ENCODE data around the gene CRTC3. TPM values are rescaled to one million over a fixed set of nuclear protein-coding genes. Genes with fewer than 3 reads are reported as not detected.

Gene CRTC3
- total and polyA plus RNA-seq, 2 experiments from 2014 or later, result 15.7 to 17.6 TPM

- 97% methylated on average over 24 of the region's 28 CpGs for WGBS (ENCODE audit: low lambda C conversion rate, missing lambda C conversion rate)
- Histone ChIP-seq H3K4me2 (no peak overlapping the region), H3K79me2 (no peaks in the 10 kb centered on the region), H3K27ac (no peak overlapping the region), H4K20me1 (ENCODE audit: insufficient read depth, poor library complexity, severe bottlenecking) (no peaks in the 10 kb centered on the region), H3K36me3 (replicated peaks; ENCODE audit: insufficient read depth, low read depth) (no peaks in the 10 kb centered on the region), H3K4me3 (no peak overlapping the region), H3K27me3 (no peaks in the 10 kb centered on the region), H3K9me2 (replicated peaks; ENCODE audit: insufficient read depth) (no peaks in the 10 kb centered on the region), H3K9me3 (ENCODE audit: low read depth) (no peaks in the 10 kb centered on the region), H2AFZ (no peak overlapping the region), H3K4me1 (ENCODE audit: insufficient read depth) (peaks cover 3% of the 10 kb centered on the region)
- no peak for DNase-seq (ENCODE audit: low spot score)
- no peak for TF ChIP-seq CTCF (IDR thresholded peaks at IDR 0.05; ENCODE audit: poor library complexity)
- TF ChIP-seq EZH2phosphoT487 (IDR thresholded peaks at IDR 0.05; ENCODE audit: low read depth, severe bottlenecking, unreplicated experiment), result no peak
- TF ChIP-seq EZH2 (IDR thresholded peaks at IDR 0.05; ENCODE audit: borderline replicate concordance), result no peak
Measured at GRCh38 chr15:90664650-90665287, 135.0 kb downstream of the CRTC3 start.

- TF ChIP-seq CTCF (IDR thresholded peaks at IDR 0.05; ENCODE audit: poor library complexity) (no peak), EZH2 (IDR thresholded peaks at IDR 0.05; ENCODE audit: borderline replicate concordance) (no peak), EZH2phosphoT487 (IDR thresholded peaks at IDR 0.05; ENCODE audit: low read depth, severe bottlenecking, unreplicated experiment) (no peak)
- Histone ChIP-seq H3K79me2 (no peaks in the 10 kb centered on the region), H2AFZ (no peak overlapping the region), H4K20me1 (ENCODE audit: insufficient read depth, poor library complexity, severe bottlenecking) (no peaks in the 10 kb centered on the region), H3K4me1 (ENCODE audit: insufficient read depth) (peaks cover 3% of the 10 kb centered on the region), H3K4me2 (no peak overlapping the region), H3K36me3 (replicated peaks; ENCODE audit: insufficient read depth, low read depth) (no peaks in the 10 kb centered on the region), H3K9me3 (ENCODE audit: low read depth) (no peaks in the 10 kb centered on the region), H3K4me3 (no peak overlapping the region), H3K27me3 (no peaks in the 10 kb centered on the region), H3K27ac (no peak overlapping the region), H3K9me2 (replicated peaks; ENCODE audit: insufficient read depth) (no peaks in the 10 kb centered on the region)
- DNase-seq (ENCODE audit: low spot score), result no peak
- 97% methylated on average over 39 of the region's 75 CpGs for WGBS (ENCODE audit: low lambda C conversion rate, missing lambda C conversion rate)
Measured at GRCh38 chr15:90665288-90666134, 135.8 kb downstream of the CRTC3 start.

- 92% methylated on average over 14 of the region's 14 CpGs for WGBS (ENCODE audit: low lambda C conversion rate, missing lambda C conversion rate)
- H3K9me3 ChIP-seq (ENCODE audit: low read depth), result no peaks in the 10 kb centered on the region
- no peak for DNase-seq (ENCODE audit: low spot score)
- no peaks in the 10 kb centered on the region for H3K79me2 ChIP-seq
- H3K4me2 ChIP-seq, result no peak overlapping the region
- no peaks in the 10 kb centered on the region for H3K36me3 ChIP-seq (replicated peaks; ENCODE audit: insufficient read depth, low read depth)
- TF ChIP-seq EZH2 (IDR thresholded peaks at IDR 0.05; ENCODE audit: borderline replicate concordance) (no peak), CTCF (IDR thresholded peaks at IDR 0.05; ENCODE audit: poor library complexity) (no peak), EZH2phosphoT487 (IDR thresholded peaks at IDR 0.05; ENCODE audit: low read depth, severe bottlenecking, unreplicated experiment) (no peak)
- H3K9me2 ChIP-seq (replicated peaks; ENCODE audit: insufficient read depth), result no peaks in the 10 kb centered on the region
- no peak overlapping the region for H2AFZ ChIP-seq
- no peak overlapping the region for H3K27ac ChIP-seq
- H3K4me1 ChIP-seq (ENCODE audit: insufficient read depth), result peaks cover 3% of the 10 kb centered on the region
- H3K27me3 ChIP-seq, result no peaks in the 10 kb centered on the region
- H3K4me3 ChIP-seq, result no peak overlapping the region
- H4K20me1 ChIP-seq (ENCODE audit: insufficient read depth, poor library complexity, severe bottlenecking), result no peaks in the 10 kb centered on the region
Measured at GRCh38 chr15:90666135-90666909, 136.6 kb downstream of the CRTC3 start.
